OCI-LY1 (cell line): Measurements from ENCODE around the gene CYB5R3.

Experiments used
- H2AFZ ChIP-seq: fragments of 200-600 bp; sonication (generic), shearing (Covaris generic); 2 replicates; pipeline ENCODE4 v1.6.0; 2014; ENCODE audit warnings: antibody characterized with exemption, mild to moderate bottlenecking, low read length
- H3F3A ChIP-seq: fragments of 200-600 bp; sonication (generic), shearing (Covaris generic); 2 replicates; pipeline ENCODE4 v1.6.0; 2014; ENCODE audit warnings: mild to moderate bottlenecking, antibody characterized with exemption, low read length, moderate library complexity; ENCODE audit not compliant: insufficient read depth
- H3K27ac ChIP-seq: fragments of 200-600 bp; sonication (generic); 2 replicates; pipeline ENCODE4 v1.5.1; 2014; ENCODE audit warnings: low read length, mixed run types, mild to moderate bottlenecking, low read depth; ENCODE audit not compliant: poor library complexity, severe bottlenecking
- H3K27me3 ChIP-seq: fragments of 200-600 bp; sonication (generic); 2 replicates; pipeline ENCODE4 v1.6.0; 2014; ENCODE audit warnings: antibody characterized with exemption, mild to moderate bottlenecking, low read length, moderate library complexity; ENCODE audit not compliant: insufficient read depth
- H3K36me3 ChIP-seq: fragments of 200-600 bp; sonication (generic); 2 replicates; pipeline ENCODE4 v1.6.1; 2014; ENCODE audit warnings: mild to moderate bottlenecking, antibody characterized with exemption, low read length, moderate library complexity, mixed read lengths; ENCODE audit not compliant: insufficient read depth
- H3K4me1 ChIP-seq: fragments of 200-600 bp; sonication (generic); 2 replicates; pipeline ENCODE4 v1.5.1; 2014; ENCODE audit warnings: mild to moderate bottlenecking, low read length, moderate library complexity; ENCODE audit not compliant: insufficient read depth, severe bottlenecking
- H3K4me2 ChIP-seq: fragments of 200-600 bp; sonication (generic), shearing (Covaris generic); 2 replicates; pipeline ENCODE4 v1.6.1; 2014; ENCODE audit warnings: low read length
- H3K4me3 ChIP-seq: fragments of 200-600 bp; sonication (generic); 2 replicates; pipeline ENCODE4 v1.5.1; 2014; ENCODE audit warnings: low read length, low read depth, mild to moderate bottlenecking, mixed read lengths; ENCODE audit not compliant: poor library complexity, severe bottlenecking
- H3K79me2 ChIP-seq: fragments of 200-600 bp; shearing (Covaris generic); 2 replicates; pipeline ENCODE4 v1.6.1; 2016; ENCODE audit warnings: mixed run types, low read length, mixed read lengths; ENCODE audit not compliant: insufficient read depth
- H3K9ac ChIP-seq: fragments of 200-600 bp; sonication (generic), shearing (Covaris generic); 2 replicates; pipeline ENCODE4 v1.6.1; 2014; ENCODE audit warnings: mild to moderate bottlenecking, low read length, mixed read lengths
- H3K9me2 ChIP-seq: fragments of 200-600 bp; sonication (generic), shearing (Covaris generic); 2 replicates; pipeline ENCODE4 v1.6.1; 2014; ENCODE audit warnings: low read depth, mild to moderate bottlenecking, low read length, mixed read lengths
- H3K9me3 ChIP-seq: fragments of 200-600 bp; shearing (Covaris generic); 2 replicates; pipeline ENCODE4 v1.6.1; 2014; ENCODE audit warnings: low read length, mixed read lengths
- H4K20me1 ChIP-seq: fragments of 200-600 bp; sonication (generic), shearing (Covaris generic); 2 replicates; pipeline ENCODE4 v1.6.0; 2016; ENCODE audit warnings: mild to moderate bottlenecking, low read length; ENCODE audit not compliant: insufficient read depth
- CTCF ChIP-seq: fragments of 200-600 bp; sonication (generic), shearing (Covaris generic); IDR thresholded peaks from 2 replicates; pipeline ENCODE4 v1.5.1; 2017; ENCODE audit warnings: mild to moderate bottlenecking, antibody characterized with exemption, low read length, moderate library complexity, mixed read lengths
- EZH2 ChIP-seq: fragments of 200-600 bp; sonication (generic), shearing (Covaris generic); IDR thresholded peaks from 2 replicates; pipeline ENCODE4 v1.8.0; 2017; ENCODE audit warnings: borderline replicate concordance, mixed run types, mild to moderate bottlenecking, antibody characterized with exemption, low read length, moderate library complexity, mixed read lengths

The CYB5R3 gene

GRCh38 chr22:42664976-42665831, 16.0 kb upstream of the CYB5R3 start:
- H3K4me2 ChIP-seq, result peak overlapping the region; percentile 54
- peak overlapping the region; percentile 93 for H3K27ac ChIP-seq
- H3K9ac ChIP-seq, result peak overlapping the region; percentile 38; the same call in 1 of the 2 replicates
- H3F3A ChIP-seq, result no peaks in the 10 kb centered on the region; the same call in 1 of the 2 replicates
- no peaks in the 10 kb centered on the region for H3K27me3 ChIP-seq
- no peaks in the 10 kb centered on the region for H3K9me2 ChIP-seq
- H3K4me1 ChIP-seq, result peaks cover 35% of the 10 kb centered on the region
- no peaks in the 10 kb centered on the region for H3K9me3 ChIP-seq
- no peak overlapping the region for H3K4me3 ChIP-seq
- no peaks in the 10 kb centered on the region for H3K36me3 ChIP-seq
- TF ChIP-seq EZH2, result no peak
- no peak for TF ChIP-seq CTCF
- H4K20me1 ChIP-seq, result no peaks in the 10 kb centered on the region
- no peak overlapping the region for H2AFZ ChIP-seq
- H3K79me2 ChIP-seq, result no peaks in the 10 kb centered on the region

- no peaks in the 10 kb centered on the region for H3K36me3 ChIP-seq
- H3K27ac ChIP-seq, result no peak overlapping the region
- no peaks in the 10 kb centered on the region; the same call in 1 of the 2 replicates for H3F3A ChIP-seq
- no peaks in the 10 kb centered on the region for H4K20me1 ChIP-seq
- peak overlapping the region; percentile 57 for H3K9ac ChIP-seq
- peaks cover 35% of the 10 kb centered on the region for H3K4me1 ChIP-seq
- H2AFZ ChIP-seq, result no peak overlapping the region
- H3K4me3 ChIP-seq, result peak overlapping the region; percentile 60
- no peaks in the 10 kb centered on the region for H3K9me2 ChIP-seq
- peak; percentile 79 for TF ChIP-seq CTCF
- no peak for TF ChIP-seq EZH2
- peak overlapping the region; percentile 89 for H3K4me2 ChIP-seq
- no peaks in the 10 kb centered on the region for H3K79me2 ChIP-seq
- H3K27me3 ChIP-seq, result no peaks in the 10 kb centered on the region
- no peaks in the 10 kb centered on the region for H3K9me3 ChIP-seq
Measured at GRCh38 chr22:42661985-42662831, 13.0 kb upstream of the CYB5R3 start.

- no peaks in the 10 kb centered on the region for H3K27me3 ChIP-seq
- H3K27ac ChIP-seq, result peak overlapping the region; percentile 64
- no peaks in the 10 kb centered on the region for H3K79me2 ChIP-seq
- H2AFZ ChIP-seq, result no peak overlapping the region
- H3K9me2 ChIP-seq, result no peaks in the 10 kb centered on the region
- no peaks in the 10 kb centered on the region for H3K9me3 ChIP-seq
- peaks cover 27% of the 10 kb centered on the region for H3K4me1 ChIP-seq
- H4K20me1 ChIP-seq, result no peaks in the 10 kb centered on the region
- H3K4me2 ChIP-seq, result no peak overlapping the region
- no peak overlapping the region for H3K9ac ChIP-seq
- H3F3A ChIP-seq, result no peaks in the 10 kb centered on the region
- no peak overlapping the region for H3K4me3 ChIP-seq
- H3K36me3 ChIP-seq, result no peaks in the 10 kb centered on the region
- TF ChIP-seq EZH2, result no peak
- TF ChIP-seq CTCF, result no peak
Measured at GRCh38 chr22:42656578-42656977, 7.4 kb upstream of the CYB5R3 start.
